D721Med (cell line): Measurements from ENCODE around the gene IL6.

Source experiments
- DNase-seq: peaks from one replicate; pipeline ENCODE4 v3.0.0; 2011; ENCODE audit warnings: low spot score; ENCODE audit not compliant: insufficient read length
- FAIRE-seq: peaks from 2 replicates; lab custom pipeline; 2011; peaks lifted over from hg19 to GRCh38; lab: Jason Lieb, UNC
- CTCF ChIP-seq: IDR thresholded peaks from 2 replicates; pipeline ENCODE4 v1.5.1; 2012; ENCODE audit warnings: mild to moderate bottlenecking, control low read depth; ENCODE audit not compliant: insufficient read depth; ENCODE audit errors: missing control alignments

IL6 gene

GRCh38 chr7:22709857-22710256, 17.1 kb upstream of the IL6 start:
- DNase-seq = no peak

GRCh38 chr7:22712999-22713398, 14.0 kb upstream of the IL6 start:
- no peak for DNase-seq
- no peak for TF ChIP-seq CTCF
- no peak for FAIRE-seq

More at GRCh38 chr7:22709857-22710256, 17.1 kb upstream of the IL6 start:
- no peak for TF ChIP-seq CTCF
- no peak for FAIRE-seq

GRCh38 chr7:22713463-22713862, 13.5 kb upstream of the IL6 start:
- no peak for TF ChIP-seq CTCF
- DNase-seq (no peak), FAIRE-seq (no peak)

GRCh38 chr7:22715969-22716368, 11.0 kb upstream of the IL6 start:
- DNase-seq (no peak), FAIRE-seq (no peak)
- no peak for TF ChIP-seq CTCF

- no peak for FAIRE-seq
- no peak for TF ChIP-seq CTCF
- no peak for DNase-seq
Observed at GRCh38 chr7:22717760-22718159, 9.2 kb upstream of the IL6 start.

- no peak for FAIRE-seq
- no peak for TF ChIP-seq CTCF
- DNase-seq = no peak
Observed at GRCh38 chr7:22718200-22718711, 8.7 kb upstream of the IL6 start.

GRCh38 chr7:22718911-22719420, 8.0 kb upstream of the IL6 start:
- TF ChIP-seq CTCF = no peak
- FAIRE-seq (no peak), DNase-seq (no peak)
